Measurements from ENCODE around the gene NDUFA3.

The NDUFA3 gene

GRCh38 chr19:54121259-54121658 is 18.6 kb downstream of the NDUFA3 start:
- H3K18ac ChIP-seq (ENCODE audit: low read depth in 1 of 2, low read length in 2 of 2), result no peak overlapping the region

DNA sequence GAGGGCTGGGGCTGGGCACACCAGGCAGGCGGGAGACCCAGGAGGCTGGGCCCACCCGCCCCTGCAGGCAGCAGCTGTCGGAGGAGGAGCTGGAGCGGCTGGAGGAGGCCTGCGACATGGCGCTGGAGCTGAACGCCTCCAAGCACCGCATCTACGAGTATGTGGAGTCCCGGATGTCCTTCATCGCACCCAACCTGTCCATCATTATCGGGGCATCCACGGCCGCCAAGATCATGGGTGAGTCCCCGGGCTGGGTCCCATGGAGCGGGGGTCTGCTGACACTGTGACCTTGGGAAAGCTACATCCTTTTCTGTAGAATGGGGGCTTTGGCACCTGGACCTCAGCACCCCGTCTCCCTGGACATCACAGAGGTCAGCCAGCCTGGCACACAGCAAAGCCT is 21.0 kb downstream of the NDUFA3 start:
- Histone ChIP-seq H3K9me3 (ENCODE audit: control insufficient read depth, low read length) (no peaks in the 10 kb centered on the region), H3K18ac (ENCODE audit: low read depth in 1 of 2, low read length in 2 of 2) (no peak overlapping the region), H3K4me1 (ENCODE audit: control insufficient read depth, insufficient read depth, low read depth, low read length) (no peaks in the 10 kb centered on the region), H3K27me3 (ENCODE audit: control insufficient read depth in 1 of 2, insufficient read depth in 1 of 2, low read length in 2 of 2) (no peaks in the 10 kb centered on the region), H3K14ac (ENCODE audit: low read length in 2 of 2) (no peak overlapping the region), H2AK5ac (ENCODE audit: low read length, severe bottlenecking) (no peak overlapping the region), H2BK5ac (ENCODE audit: low read depth, low read length, poor library complexity, severe bottlenecking) (no peak overlapping the region), H4K91ac (ENCODE audit: low read length) (no peak overlapping the region), H2BK120ac (ENCODE audit: low read depth, low read length) (no peak overlapping the region), H3K79me1 (replicated peaks; ENCODE audit: low read length, poor library complexity, severe bottlenecking) (peaks cover 22% of the 10 kb centered on the region), H2BK12ac (ENCODE audit: low read length in 2 of 2) (no peak overlapping the region), H3K4me2 (ENCODE audit: low read length, poor library complexity, severe bottlenecking) (no peak overlapping the region), H3K4ac (ENCODE audit: low read depth in 1 of 2, low read length in 2 of 2) (no peak overlapping the region), H3K36me3 (ENCODE audit: control insufficient read depth in 1 of 2, insufficient read depth in 2 of 2, low read depth in 1 of 2, low read length in 2 of 2) (peaks cover 85 to 94% of the 10 kb centered on the region in 2 experiments), H3K27ac (ENCODE audit: low read length, poor library complexity, severe bottlenecking) (no peak overlapping the region), H3K23ac (ENCODE audit: low read length in 2 of 2) (no peak overlapping the region), H2BK15ac (ENCODE audit: low read depth, poor library complexity, severe bottlenecking) (no peak overlapping the region), H3K4me3 (ENCODE audit: insufficient read depth in 1 of 2, low read depth in 1 of 2, low read length in 2 of 2) (no peak overlapping the region), H3K9ac (ENCODE audit: low read length) (no peak overlapping the region), H2AFZ (ENCODE audit: low read depth, low read length) (no peak overlapping the region), H4K8ac (ENCODE audit: low read length) (no peak overlapping the region)
- no peak for DNase-seq
- 97% methylated on average over 17 of the region's 17 CpGs for WGBS

More at GRCh38 chr19:54121259-54121658, 18.6 kb downstream of the NDUFA3 start:
- H3K27ac ChIP-seq (ENCODE audit: low read length, poor library complexity, severe bottlenecking), result no peak overlapping the region
- 98% methylated on average over 10 of the region's 10 CpGs for WGBS
- H2BK5ac ChIP-seq (ENCODE audit: low read depth, low read length, poor library complexity, severe bottlenecking), result no peak overlapping the region
- no peak overlapping the region for H2BK120ac ChIP-seq (ENCODE audit: low read depth, low read length)
- no peak overlapping the region for H3K4ac ChIP-seq (ENCODE audit: low read depth in 1 of 2, low read length in 2 of 2)
- no peak overlapping the region for H3K4me3 ChIP-seq (ENCODE audit: insufficient read depth in 1 of 2, low read depth in 1 of 2, low read length in 2 of 2)
- no peak overlapping the region for H2AFZ ChIP-seq (ENCODE audit: low read depth, low read length)
- H3K14ac ChIP-seq (ENCODE audit: low read length in 2 of 2), result no peak overlapping the region
- no peaks in the 10 kb centered on the region for H3K9me3 ChIP-seq (ENCODE audit: control insufficient read depth, low read length)
- no peak overlapping the region for H4K91ac ChIP-seq (ENCODE audit: low read length)
- no peak overlapping the region for H3K9ac ChIP-seq (ENCODE audit: low read length)
- H3K27me3 ChIP-seq (ENCODE audit: control insufficient read depth in 1 of 2, insufficient read depth in 1 of 2, low read length in 2 of 2), result no peaks in the 10 kb centered on the region
- no peak for DNase-seq
- peaks cover 39% of the 10 kb centered on the region for H3K79me1 ChIP-seq (replicated peaks; ENCODE audit: low read length, poor library complexity, severe bottlenecking)
- no peak overlapping the region for H2AK5ac ChIP-seq (ENCODE audit: low read length, severe bottlenecking)
- H3K36me3 ChIP-seq (ENCODE audit: control insufficient read depth in 1 of 2, insufficient read depth in 2 of 2, low read depth in 1 of 2, low read length in 2 of 2), result peaks cover 77 to 78% of the 10 kb centered on the region in 2 experiments
- peaks cover 7% of the 10 kb centered on the region for H3K4me1 ChIP-seq (ENCODE audit: control insufficient read depth, insufficient read depth, low read depth, low read length)
- H2BK12ac ChIP-seq (ENCODE audit: low read length in 2 of 2), result no peak overlapping the region
- no peak overlapping the region for H3K23ac ChIP-seq (ENCODE audit: low read length in 2 of 2)
- no peak overlapping the region for H2BK15ac ChIP-seq (ENCODE audit: low read depth, poor library complexity, severe bottlenecking)
- H3K4me2 ChIP-seq (ENCODE audit: low read length, poor library complexity, severe bottlenecking), result no peak overlapping the region
- H4K8ac ChIP-seq (ENCODE audit: low read length), result no peak overlapping the region

GRCh38 chr19:54124393-54124792 is 21.7 kb downstream of the NDUFA3 start:
- Histone ChIP-seq H2AK5ac (ENCODE audit: low read length, severe bottlenecking) (no peak overlapping the region), H3K18ac (ENCODE audit: low read depth in 1 of 2, low read length in 2 of 2) (no peak overlapping the region), H2BK120ac (ENCODE audit: low read depth, low read length) (no peak overlapping the region), H3K9ac (ENCODE audit: low read length) (no peak overlapping the region), H3K23ac (ENCODE audit: low read length in 2 of 2) (no peak overlapping the region), H4K8ac (ENCODE audit: low read length) (no peak overlapping the region), H3K27me3 (ENCODE audit: control insufficient read depth in 1 of 2, insufficient read depth in 1 of 2, low read length in 2 of 2) (no peaks in the 10 kb centered on the region), H2BK15ac (ENCODE audit: low read depth, poor library complexity, severe bottlenecking) (no peak overlapping the region), H3K9me3 (ENCODE audit: control insufficient read depth, low read length) (no peaks in the 10 kb centered on the region), H3K4me2 (ENCODE audit: low read length, poor library complexity, severe bottlenecking) (no peak overlapping the region), H2BK5ac (ENCODE audit: low read depth, low read length, poor library complexity, severe bottlenecking) (no peak overlapping the region), H3K36me3 (ENCODE audit: control insufficient read depth in 1 of 2, insufficient read depth in 2 of 2, low read depth in 1 of 2, low read length in 2 of 2) (peaks cover 86 to 100% of the 10 kb centered on the region in 2 experiments), H3K14ac (ENCODE audit: low read length in 2 of 2) (no peak overlapping the region), H3K4ac (ENCODE audit: low read depth in 1 of 2, low read length in 2 of 2) (no peak overlapping the region), H4K91ac (ENCODE audit: low read length) (no peak overlapping the region), H3K4me3 (ENCODE audit: insufficient read depth in 1 of 2, low read depth in 1 of 2, low read length in 2 of 2) (no peak overlapping the region), H3K4me1 (ENCODE audit: control insufficient read depth, insufficient read depth, low read depth, low read length) (no peaks in the 10 kb centered on the region), H3K27ac (ENCODE audit: low read length, poor library complexity, severe bottlenecking) (no peak overlapping the region), H3K79me1 (replicated peaks; ENCODE audit: low read length, poor library complexity, severe bottlenecking) (peaks cover 22% of the 10 kb centered on the region), H2BK12ac (ENCODE audit: low read length in 2 of 2) (no peak overlapping the region), H2AFZ (ENCODE audit: low read depth, low read length) (no peak overlapping the region)
- DNase-seq, result no peak
- WGBS, result 98% methylated on average over 19 of the region's 19 CpGs

- Histone ChIP-seq H3K27ac (ENCODE audit: low read length, poor library complexity, severe bottlenecking) (no peak overlapping the region), H4K8ac (ENCODE audit: low read length) (no peak overlapping the region), H2BK15ac (ENCODE audit: low read depth, poor library complexity, severe bottlenecking) (no peak overlapping the region), H3K18ac (ENCODE audit: low read depth in 1 of 2, low read length in 2 of 2) (no peak overlapping the region), H3K14ac (ENCODE audit: low read length in 2 of 2) (no peak overlapping the region), H2BK12ac (ENCODE audit: low read length in 2 of 2) (no peak overlapping the region), H3K9me3 (ENCODE audit: control insufficient read depth, low read length) (no peaks in the 10 kb centered on the region), H3K27me3 (ENCODE audit: control insufficient read depth in 1 of 2, insufficient read depth in 1 of 2, low read length in 2 of 2) (no peaks in the 10 kb centered on the region), H2AK5ac (ENCODE audit: low read length, severe bottlenecking) (no peak overlapping the region), H3K23ac (ENCODE audit: low read length in 2 of 2) (no peak overlapping the region), H2AFZ (ENCODE audit: low read depth, low read length) (no peak overlapping the region), H3K9ac (ENCODE audit: low read length) (no peak overlapping the region), H3K36me3 (ENCODE audit: control insufficient read depth in 1 of 2, insufficient read depth in 2 of 2, low read depth in 1 of 2, low read length in 2 of 2) (peaks cover 81 to 96% of the 10 kb centered on the region in 2 experiments), H3K4me1 (ENCODE audit: control insufficient read depth, insufficient read depth, low read depth, low read length) (no peaks in the 10 kb centered on the region), H3K4ac (ENCODE audit: low read depth in 1 of 2, low read length in 2 of 2) (no peak overlapping the region), H2BK5ac (ENCODE audit: low read depth, low read length, poor library complexity, severe bottlenecking) (no peak overlapping the region), H4K91ac (ENCODE audit: low read length) (no peak overlapping the region), H2BK120ac (ENCODE audit: low read depth, low read length) (no peak overlapping the region), H3K79me1 (replicated peaks; ENCODE audit: low read length, poor library complexity, severe bottlenecking) (peaks cover 12% of the 10 kb centered on the region), H3K4me3 (ENCODE audit: insufficient read depth in 1 of 2, low read depth in 1 of 2, low read length in 2 of 2) (no peak overlapping the region), H3K4me2 (ENCODE audit: low read length, poor library complexity, severe bottlenecking) (no peak overlapping the region)
- 96% methylated on average over 9 of the region's 9 CpGs for WGBS
- DNase-seq, result no peak
Observed at GRCh38 chr19:54125713-54126112, 23.1 kb downstream of the NDUFA3 start.

Measured in mesenchymal stem cell (in vitro differentiated cells and primary cell).